HepG2 (cell line): ENCODE measurements around the gene MAPK10.

Experiments used
- ATRX ChIP-seq: sonication (generic); formaldehyde crosslinking; IDR thresholded peaks from 2 replicates; pipeline ENCODE4 v1.4.0; 2020; ENCODE audit warnings: missing genetic modification reagents, borderline replicate concordance
- CHD2 ChIP-seq: IDR thresholded peaks from 2 replicates; pipeline ENCODE4 v1.6.1; 2011; ENCODE audit warnings: low read depth, low read length, improper control_type of control experiment
- JUND ChIP-seq: sonication (generic); formaldehyde crosslinking; IDR thresholded peaks from 2 replicates; pipeline ENCODE4 v1.8.0; 2022; ENCODE audit warnings: mild to moderate bottlenecking, missing genetic modification reagents
- MAFK ChIP-seq, 2 experiments: IDR thresholded peaks in 1 of 2; conservative IDR thresholded peaks in 1 of 2; 2 replicates each; pipeline ENCODE4 v1.6.1; 2011; ENCODE audit warnings: improper control_type of control experiment in 2 of 2, low read length in 2 of 2
- MEF2D ChIP-seq: sonication (generic); formaldehyde crosslinking; IDR thresholded peaks from 2 replicates; pipeline ENCODE4 v1.5.1; 2020; ENCODE audit warnings: mild to moderate bottlenecking, missing genetic modification reagents
- ZNF20 ChIP-seq: sonication (generic); formaldehyde crosslinking; IDR thresholded peaks from 2 replicates; pipeline ENCODE4 v1.4.0; 2020; ENCODE audit warnings: mild to moderate bottlenecking, moderate library complexity, missing genetic modification reagents
- ZNF501 ChIP-seq: sonication (generic); formaldehyde crosslinking; IDR thresholded peaks from 2 replicates; pipeline ENCODE4 v1.5.1; 2020; ENCODE audit warnings: mild to moderate bottlenecking, moderate library complexity, missing genetic modification reagents
- TF ChIP-seq, protein P1 (sequence below): sonication (generic); formaldehyde crosslinking; IDR thresholded peaks from 2 replicates; pipeline ENCODE4 v1.5.0; 2020; ENCODE audit warnings: mild to moderate bottlenecking, missing genetic modification reagents, moderate library complexity
- TF ChIP-seq, protein P2 (sequence below), 2 experiments: sonication (generic) in 1 of 2; formaldehyde crosslinking in 1 of 2; IDR thresholded peaks; 2 replicates each; pipeline versions ENCODE4 v1.5.1 to v1.6.1; 2011 to 2020; ENCODE audit warnings: borderline replicate concordance in 1 of 2, low read depth in 1 of 2, low read length in 1 of 2, mild to moderate bottlenecking in 1 of 2, missing genetic modification reagents in 1 of 2, moderate library complexity in 1 of 2
- TF ChIP-seq, protein P3 (sequence below): sonication (generic); formaldehyde crosslinking; IDR thresholded peaks from 2 replicates; pipeline ENCODE4 v1.4.0; 2020; ENCODE audit warnings: mild to moderate bottlenecking, missing genetic modification reagents, borderline replicate concordance

DNA sequence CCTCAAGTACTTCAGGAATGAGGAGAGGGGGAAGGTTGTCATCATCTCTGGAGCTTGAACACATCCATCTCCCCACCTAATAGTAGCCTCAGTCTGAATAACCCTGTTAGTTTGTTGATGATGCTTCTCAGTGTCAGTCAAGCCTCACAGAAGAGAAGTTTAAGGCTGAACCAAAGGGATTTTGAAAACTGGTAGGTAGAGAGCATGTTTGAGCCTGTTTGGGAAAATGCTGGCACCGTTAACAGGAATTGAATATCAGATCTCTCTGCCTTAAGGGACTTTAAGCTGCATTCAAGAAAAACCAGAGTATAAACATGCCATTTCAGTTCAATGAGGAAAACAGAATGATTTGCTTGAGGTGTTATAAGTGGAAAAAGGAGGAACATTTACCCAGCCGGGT, 73.1 kb downstream of the MAPK10 start:
- TF ChIP-seq, protein P1, sequence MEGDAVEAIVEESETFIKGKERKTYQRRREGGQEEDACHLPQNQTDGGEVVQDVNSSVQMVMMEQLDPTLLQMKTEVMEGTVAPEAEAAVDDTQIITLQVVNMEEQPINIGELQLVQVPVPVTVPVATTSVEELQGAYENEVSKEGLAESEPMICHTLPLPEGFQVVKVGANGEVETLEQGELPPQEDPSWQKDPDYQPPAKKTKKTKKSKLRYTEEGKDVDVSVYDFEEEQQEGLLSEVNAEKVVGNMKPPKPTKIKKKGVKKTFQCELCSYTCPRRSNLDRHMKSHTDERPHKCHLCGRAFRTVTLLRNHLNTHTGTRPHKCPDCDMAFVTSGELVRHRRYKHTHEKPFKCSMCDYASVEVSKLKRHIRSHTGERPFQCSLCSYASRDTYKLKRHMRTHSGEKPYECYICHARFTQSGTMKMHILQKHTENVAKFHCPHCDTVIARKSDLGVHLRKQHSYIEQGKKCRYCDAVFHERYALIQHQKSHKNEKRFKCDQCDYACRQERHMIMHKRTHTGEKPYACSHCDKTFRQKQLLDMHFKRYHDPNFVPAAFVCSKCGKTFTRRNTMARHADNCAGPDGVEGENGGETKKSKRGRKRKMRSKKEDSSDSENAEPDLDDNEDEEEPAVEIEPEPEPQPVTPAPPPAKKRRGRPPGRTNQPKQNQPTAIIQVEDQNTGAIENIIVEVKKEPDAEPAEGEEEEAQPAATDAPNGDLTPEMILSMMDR (CRISPR knock-in tag): no peak
- TF ChIP-seq JUND (CRISPR knock-in tag) (no peak), ZNF20 (CRISPR knock-in tag) (no peak), ZNF501 (CRISPR knock-in tag) (no peak), MAFK (conservative IDR thresholded peaks at IDR 0.05 in 1 of 2, IDR thresholded peaks at IDR 0.05 in 1 of 2; ENCODE audit: low read length in 2 of 2) (no peak), MEF2D (no peak), CHD2 (no peak), ATRX (no peak)
- TF ChIP-seq, protein P2, sequence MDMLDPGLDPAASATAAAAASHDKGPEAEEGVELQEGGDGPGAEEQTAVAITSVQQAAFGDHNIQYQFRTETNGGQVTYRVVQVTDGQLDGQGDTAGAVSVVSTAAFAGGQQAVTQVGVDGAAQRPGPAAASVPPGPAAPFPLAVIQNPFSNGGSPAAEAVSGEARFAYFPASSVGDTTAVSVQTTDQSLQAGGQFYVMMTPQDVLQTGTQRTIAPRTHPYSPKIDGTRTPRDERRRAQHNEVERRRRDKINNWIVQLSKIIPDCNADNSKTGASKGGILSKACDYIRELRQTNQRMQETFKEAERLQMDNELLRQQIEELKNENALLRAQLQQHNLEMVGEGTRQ (IDR thresholded peaks at IDR 0.05; ENCODE audit: low read depth, low read length): no peak
- TF ChIP-seq, protein P2 (CRISPR knock-in tag; IDR thresholded peaks at IDR 0.05; ENCODE audit: borderline replicate concordance): no peak
- TF ChIP-seq, protein P3, sequence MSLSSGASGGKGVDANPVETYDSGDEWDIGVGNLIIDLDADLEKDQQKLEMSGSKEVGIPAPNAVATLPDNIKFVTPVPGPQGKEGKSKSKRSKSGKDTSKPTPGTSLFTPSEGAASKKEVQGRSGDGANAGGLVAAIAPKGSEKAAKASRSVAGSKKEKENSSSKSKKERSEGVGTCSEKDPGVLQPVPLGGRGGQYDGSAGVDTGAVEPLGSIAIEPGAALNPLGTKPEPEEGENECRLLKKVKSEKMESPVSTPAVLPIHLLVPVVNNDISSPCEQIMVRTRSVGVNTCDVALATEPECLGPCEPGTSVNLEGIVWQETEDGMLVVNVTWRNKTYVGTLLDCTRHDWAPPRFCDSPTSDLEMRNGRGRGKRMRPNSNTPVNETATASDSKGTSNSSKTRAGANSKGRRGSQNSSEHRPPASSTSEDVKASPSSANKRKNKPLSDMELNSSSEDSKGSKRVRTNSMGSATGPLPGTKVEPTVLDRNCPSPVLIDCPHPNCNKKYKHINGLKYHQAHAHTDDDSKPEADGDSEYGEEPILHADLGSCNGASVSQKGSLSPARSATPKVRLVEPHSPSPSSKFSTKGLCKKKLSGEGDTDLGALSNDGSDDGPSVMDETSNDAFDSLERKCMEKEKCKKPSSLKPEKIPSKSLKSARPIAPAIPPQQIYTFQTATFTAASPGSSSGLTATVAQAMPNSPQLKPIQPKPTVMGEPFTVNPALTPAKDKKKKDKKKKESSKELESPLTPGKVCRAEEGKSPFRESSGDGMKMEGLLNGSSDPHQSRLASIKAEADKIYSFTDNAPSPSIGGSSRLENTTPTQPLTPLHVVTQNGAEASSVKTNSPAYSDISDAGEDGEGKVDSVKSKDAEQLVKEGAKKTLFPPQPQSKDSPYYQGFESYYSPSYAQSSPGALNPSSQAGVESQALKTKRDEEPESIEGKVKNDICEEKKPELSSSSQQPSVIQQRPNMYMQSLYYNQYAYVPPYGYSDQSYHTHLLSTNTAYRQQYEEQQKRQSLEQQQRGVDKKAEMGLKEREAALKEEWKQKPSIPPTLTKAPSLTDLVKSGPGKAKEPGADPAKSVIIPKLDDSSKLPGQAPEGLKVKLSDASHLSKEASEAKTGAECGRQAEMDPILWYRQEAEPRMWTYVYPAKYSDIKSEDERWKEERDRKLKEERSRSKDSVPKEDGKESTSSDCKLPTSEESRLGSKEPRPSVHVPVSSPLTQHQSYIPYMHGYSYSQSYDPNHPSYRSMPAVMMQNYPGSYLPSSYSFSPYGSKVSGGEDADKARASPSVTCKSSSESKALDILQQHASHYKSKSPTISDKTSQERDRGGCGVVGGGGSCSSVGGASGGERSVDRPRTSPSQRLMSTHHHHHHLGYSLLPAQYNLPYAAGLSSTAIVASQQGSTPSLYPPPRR (CRISPR knock-in tag): no peak
